Kidney (tissue), 14 donors: ENCODE measurements around the gene PTPRM. TPM values are rescaled to one million over a fixed set of nuclear protein-coding genes. Genes with fewer than 3 reads are reported as not detected.

Experiments
- DNase-seq, 5 donors: peaks; one replicate each; pipeline ENCODE4 v3.0.0-alpha.2; 2013 to 2020
- FAIRE-seq: peaks from 2 replicates; lab custom pipeline; 2012; peaks lifted over from hg19 to GRCh38; lab: Jason Lieb, UNC
- H3K27ac ChIP-seq, 2 donors: one replicate each; pipeline ENCODE4 v1.7.0; 2013; ENCODE audit warnings: low read depth in 2 of 2, low read length in 2 of 2, inconsistent platforms in 1 of 2
- H3K27me3 ChIP-seq: one replicate; pipeline ENCODE4 v1.7.1; 2013; ENCODE audit warnings: low read length, inconsistent platforms; ENCODE audit not compliant: control insufficient read depth, insufficient read depth
- H3K36me3 ChIP-seq, 3 donors: one replicate each; pipeline versions ENCODE4 v1.7.0 to v1.7.1; 2013; ENCODE audit warnings: low read length in 3 of 3, control low read depth in 1 of 3, inconsistent platforms in 1 of 3; ENCODE audit not compliant: insufficient read depth in 3 of 3, control insufficient read depth in 2 of 3
- H3K4me1 ChIP-seq, 3 donors: one replicate each; pipeline versions ENCODE4 v1.7.0 to v1.7.1; 2013; ENCODE audit warnings: low read length in 3 of 3, inconsistent platforms in 1 of 3, low read depth in 1 of 3; ENCODE audit not compliant: control insufficient read depth in 2 of 3, insufficient read depth in 2 of 3
- H3K4me3 ChIP-seq, 3 donors: one replicate each; pipeline versions ENCODE4 v1.7.0 to v1.8.1; 2013; ENCODE audit warnings: low read length in 3 of 3, control low read depth in 1 of 3, inconsistent platforms in 1 of 3
- H3K9ac ChIP-seq, 3 donors: one replicate each; pipeline versions ENCODE4 v1.7.0 to v1.7.1; 2013; ENCODE audit warnings: low read length in 3 of 3, control low read depth in 1 of 3, inconsistent platforms in 1 of 3
- H3K9me3 ChIP-seq, 3 donors: one replicate each; pipeline versions ENCODE4 v1.7.0 to v1.7.1; 2013; ENCODE audit warnings: low read length in 3 of 3, control low read depth in 1 of 3, inconsistent platforms in 1 of 3; ENCODE audit not compliant: control insufficient read depth in 2 of 3, insufficient read depth in 1 of 3
- CTCF ChIP-seq: IDR thresholded peaks from 3 replicates; pipeline ENCODE4 v1.5.1; 2012; ENCODE audit warnings: mild to moderate bottlenecking, moderate library complexity, borderline replicate concordance; ENCODE audit not compliant: insufficient read depth; ENCODE audit errors: extremely low read depth
- intact Hi-C: fragments of 100-400 bp; cut with DNase I; formaldehyde crosslinking; loops from one replicate; pipeline ENCODE4 v1.11.1; 2022
- polyA plus RNA-seq: library from polyadenylated mRNA; stranded (reverse); fragments of 350-450 nt; fragmentation: Illumina TruSeq; extraction: RNeasy Lipid Tissue Mini Kit (QIAGEN cat#74804); gene quantifications from one replicate; pipeline ENCODE4 v1.2.3, GENCODE V29; 2014; ENCODE audit warnings: low read depth, low replicate concordance; ENCODE audit not compliant: insufficient read depth
- total RNA-seq: library from RNA; stranded (reverse); fragmentation: NEBNext Ultra II Directional; extraction: Animal tissue kit (Norgen Biotek cat#: 25700); gene quantifications from one replicate; pipeline ENCODE4 v1.2.1, GENCODE V29; 2021
- donor health status: control.
- donor health status: control.
- donor health status: control.
- donor health status: control.
- donor health status: control.
- donor health status: DM: yes; HTN: yes; CAD: no.
- donor health status: Normal renal cell carcinoma (clear cell type).

The PTPRM gene
- total and polyA plus RNA-seq, 2 donors from 2014 or later: 52.4 to 98.9 TPM

- Histone ChIP-seq H3K9me3 (no peaks in the 10 kb centered on the region), H3K4me1 (peaks cover 0 to 7% (median 0%) of the 10 kb centered on the region in 3 donors), H3K27me3 (no peaks in the 10 kb centered on the region), H3K36me3 (no peaks in the 10 kb centered on the region), H3K4me3 (no peak overlapping the region), H3K27ac (no peak overlapping the region), H3K9ac (no peak overlapping the region)
- no peak for FAIRE-seq
- intact Hi-C loops: no loop called here
- DNase-seq: no peak
- TF ChIP-seq CTCF: no peak
Observed at GRCh38 chr18:7939521-7939920, 372.4 kb downstream of the PTPRM start.

DNA sequence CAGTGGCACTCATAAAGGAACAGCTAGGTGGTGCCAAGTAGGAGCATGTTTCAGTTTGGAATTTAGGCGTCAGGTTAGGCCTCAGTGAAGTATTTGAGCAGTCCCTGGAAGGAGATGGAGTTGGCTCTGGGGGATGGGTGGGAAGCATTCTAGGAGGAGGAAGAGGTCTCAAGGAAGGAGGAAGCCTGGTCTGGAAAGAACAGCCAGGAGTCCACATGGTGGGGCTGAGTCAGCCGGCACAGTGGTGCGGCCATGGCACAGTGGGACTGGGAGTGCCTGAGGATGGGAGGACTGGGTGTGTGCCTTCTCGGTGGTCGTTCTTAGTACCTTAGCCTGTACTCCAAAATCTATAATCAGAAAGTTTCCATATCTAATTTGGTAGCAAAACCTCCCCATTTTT is 373.3 kb downstream of the PTPRM start:
- no peak overlapping the region for H3K27ac ChIP-seq
- TF ChIP-seq CTCF: no peak

DNA sequence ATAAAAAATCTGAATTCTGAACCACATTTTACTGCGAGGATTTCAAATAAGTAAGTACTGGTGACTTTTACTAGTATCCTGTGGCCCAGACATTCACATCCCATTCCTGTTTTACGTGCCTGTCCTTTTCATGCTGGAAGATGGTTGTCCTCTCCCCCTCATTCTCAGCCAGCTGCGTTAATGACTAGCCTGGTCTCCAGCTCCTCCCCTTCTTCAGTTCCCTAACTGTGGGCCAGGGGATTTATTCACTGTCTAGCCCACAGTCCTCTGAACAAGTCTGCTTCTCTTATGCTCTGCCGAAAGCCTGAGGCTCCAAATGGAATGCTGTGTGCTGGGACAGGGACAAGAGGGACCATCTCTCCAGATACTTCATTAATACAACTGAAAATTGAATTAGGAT is 373.9 kb downstream of the PTPRM start:
- Histone ChIP-seq H3K9ac (no peak overlapping the region), H3K36me3 (no peaks in the 10 kb centered on the region), H3K4me3 (no peak overlapping the region), H3K4me1 (peaks cover 0 to 8% (median 2%) of the 10 kb centered on the region in 3 donors), H3K9me3 (no peaks in the 10 kb centered on the region), H3K27me3 (no peaks in the 10 kb centered on the region), H3K27ac (no peak overlapping the region)
- DNase-seq: peak in 3 of 5 donors; percentile 21 to 57 (median 29)
- TF ChIP-seq CTCF: no peak
- intact Hi-C loops: no loop called here
- FAIRE-seq: no peak

More for the DNA sequence above, 373.3 kb downstream of the PTPRM start:
- Histone ChIP-seq H3K9ac (no peak overlapping the region), H3K36me3 (no peaks in the 10 kb centered on the region), H3K4me1 (peaks cover 0 to 7% (median 0%) of the 10 kb centered on the region in 3 donors), H3K4me3 (no peak overlapping the region), H3K27me3 (no peaks in the 10 kb centered on the region), H3K9me3 (no peaks in the 10 kb centered on the region)
- DNase-seq (no peak), FAIRE-seq (no peak)
- intact Hi-C loops: no loop called here

DNA sequence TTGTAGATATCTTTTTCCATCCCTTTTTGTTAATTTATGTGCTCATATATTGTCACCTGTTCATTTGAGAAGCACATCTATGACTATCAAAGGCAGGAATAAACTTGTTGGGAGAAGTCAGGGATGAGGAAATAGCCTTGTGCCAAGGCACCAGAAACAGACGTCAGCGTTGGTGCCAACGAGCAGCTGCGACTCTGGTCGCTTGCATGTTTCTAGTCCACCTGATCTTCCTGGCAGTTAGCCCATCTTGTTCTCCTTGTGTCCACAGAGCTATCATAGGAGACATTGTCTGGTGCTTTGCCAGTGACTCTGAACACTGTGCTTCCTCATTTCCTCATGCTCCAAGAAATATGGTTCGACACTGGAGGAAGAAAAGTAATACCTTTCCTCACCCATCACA is 374.4 kb downstream of the PTPRM start:
- TF ChIP-seq CTCF: no peak
- H3K9ac ChIP-seq: no peak overlapping the region
- no peaks in the 10 kb centered on the region for H3K9me3 ChIP-seq
- FAIRE-seq (no peak), DNase-seq (no peak)
- H3K4me3 ChIP-seq: no peak overlapping the region
- no peak overlapping the region for H3K27ac ChIP-seq
- intact Hi-C loops: no loop called here
- no peaks in the 10 kb centered on the region for H3K27me3 ChIP-seq
- H3K4me1 ChIP-seq: peaks cover 0 to 13% (median 4%) of the 10 kb centered on the region in 3 donors
- no peaks in the 10 kb centered on the region for H3K36me3 ChIP-seq
